ENCODE measurements around the gene KRT83. TPM values are rescaled to one million over a fixed set of nuclear protein-coding genes. Genes with fewer than 3 reads are reported as not detected.

KRT83 gene
- 1 to 10 TPM in 1 of 2 donors, under 1 TPM in 1; 0.39 to 1.2 TPM for total RNA-seq
- 0.44 TPM for polyA plus RNA-seq (ENCODE audit: insufficient read depth, low read depth, low replicate concordance)
- long read RNA-seq, donor 1, result 0 reads
- long read RNA-seq, donor 2, result 0 reads

DNA sequence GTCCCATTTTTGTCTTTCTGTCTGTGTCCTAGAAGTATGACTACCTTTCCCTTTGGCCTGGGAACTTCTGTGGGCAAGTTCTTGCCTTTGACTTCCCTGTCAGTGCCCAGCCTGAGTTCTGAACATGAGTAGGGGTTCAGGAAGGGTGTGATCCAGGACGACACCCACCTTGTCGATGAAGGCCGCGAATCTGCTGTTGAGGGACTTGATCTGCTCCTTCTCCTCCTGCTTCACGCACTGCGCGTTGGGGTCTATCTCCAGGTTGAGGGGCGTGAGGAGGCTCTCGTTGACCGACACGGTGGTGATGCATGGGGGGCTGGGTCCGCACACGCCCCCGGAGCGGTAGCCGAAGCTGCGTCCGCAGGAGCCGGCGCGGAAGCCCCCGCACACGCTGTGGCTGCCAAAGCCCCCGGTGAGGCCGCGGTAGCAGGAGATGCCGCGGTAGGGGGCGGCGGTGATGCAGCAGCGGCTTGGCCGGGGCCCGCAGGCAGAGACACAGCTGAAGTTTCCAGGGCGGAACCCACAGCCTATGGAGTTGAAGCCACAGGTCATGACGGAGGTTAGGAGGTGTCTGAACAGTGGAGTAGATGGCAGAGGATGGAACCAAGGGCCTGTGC is at the start of gene KRT83:
Gene KRT83 (minus strand): TSS at position 615 of the 617 bp plus-strand sequence. CDS start 63 bp downstream, at position 552.
- TF ChIP-seq CTCF (IDR thresholded peaks at IDR 0.05), result no peak
- DNase-seq, result no peak
- H3K9me3 ChIP-seq, result no peaks in the 10 kb centered on the region
- H3K4me3 ChIP-seq, result no peak within 1 kb of the TSS
- no peaks in the 10 kb centered on the region for H3K36me3 ChIP-seq (ENCODE audit: low read depth, missing control alignments)
- no peak within 1 kb of the TSS for H3K27ac ChIP-seq
- WGBS, 2 donors, result 40% methylated on average over 4 to 35 of the region's 35 CpGs
- no peaks in the 10 kb centered on the region for H3K4me1 ChIP-seq
- H3K27me3 ChIP-seq, result no peaks in the 10 kb centered on the region
- intact Hi-C loops (cut with DNase I; ENCODE audit: low total_unique reads), result no loop called here

GRCh38 chr12:52369809-52370208 is 48.6 kb upstream of the KRT83 start:
- Histone ChIP-seq H3K36me3 (ENCODE audit: low read depth, missing control alignments) (no peaks in the 10 kb centered on the region), H3K4me1 (no peaks in the 10 kb centered on the region), H3K27me3 (no peaks in the 10 kb centered on the region), H3K4me3 (no peak overlapping the region), H3K27ac (no peak overlapping the region), H3K9me3 (no peaks in the 10 kb centered on the region)
- DNase-seq, result no peak
- intact Hi-C loops (cut with DNase I; ENCODE audit: low total_unique reads), result loop anchor here (5.0 kb wide), 1 partner anchor 502 kb away; no protein-coding TSS in a partner anchor
- 96 to 100% methylated on average over 1 to 6 of the region's 6 CpGs for WGBS, 2 donors
- no peak for TF ChIP-seq POLR2A (IDR thresholded peaks at IDR 0.05)
- TF ChIP-seq CTCF (IDR thresholded peaks at IDR 0.05), result no peak

DNA sequence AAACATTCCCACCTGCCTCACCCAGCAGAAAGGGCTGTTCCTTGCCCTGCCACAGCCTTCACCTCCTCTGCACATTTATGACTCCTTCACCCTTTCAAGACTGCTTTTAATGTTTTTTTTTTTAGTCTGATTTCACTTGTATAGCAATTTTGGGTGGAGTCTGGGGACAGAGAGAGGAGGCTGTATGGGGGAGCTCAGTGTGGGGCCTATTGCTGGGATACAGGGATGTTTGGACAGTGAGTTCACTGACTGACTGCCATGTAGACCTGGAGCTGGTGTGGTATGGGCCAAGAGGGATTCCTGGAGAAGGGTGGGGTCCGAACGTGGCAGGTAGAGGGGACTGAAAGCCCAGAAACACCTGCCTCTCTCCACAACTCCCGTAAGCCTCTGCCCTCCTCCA is 48.0 kb upstream of the KRT83 start:
- no peak for DNase-seq
- Histone ChIP-seq H3K4me1 (no peaks in the 10 kb centered on the region), H3K4me3 (no peak overlapping the region), H3K9me3 (no peaks in the 10 kb centered on the region), H3K36me3 (ENCODE audit: low read depth, missing control alignments) (no peaks in the 10 kb centered on the region), H3K27me3 (no peaks in the 10 kb centered on the region), H3K27ac (no peak overlapping the region)
- intact Hi-C loops (cut with DNase I; ENCODE audit: low total_unique reads), result no loop called here
- 88% methylated on average over 3 of the region's 3 CpGs for WGBS, 2 donors
- no peak for TF ChIP-seq CTCF (IDR thresholded peaks at IDR 0.05)
- TF ChIP-seq POLR2A (IDR thresholded peaks at IDR 0.05), result no peak

DNA sequence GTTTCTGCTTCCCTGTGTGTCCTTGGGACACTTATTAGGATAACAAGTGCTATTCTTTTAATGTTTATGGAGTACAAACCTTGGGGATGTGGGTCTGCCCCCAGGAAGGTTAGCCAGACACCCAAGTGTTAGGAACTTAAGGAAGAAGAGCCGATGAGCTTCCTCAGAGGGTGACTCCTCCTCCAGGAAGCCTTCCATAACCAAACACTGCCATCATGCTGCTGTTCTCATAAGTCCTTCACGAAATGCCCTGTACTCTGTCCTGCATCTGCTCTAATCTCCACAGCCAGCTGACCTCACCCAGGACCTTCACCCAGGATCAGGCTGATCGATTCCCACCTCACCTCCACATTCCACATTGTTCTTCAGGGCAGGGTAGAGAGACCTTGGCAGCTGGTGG is 47.3 kb upstream of the KRT83 start:
- Histone ChIP-seq H3K9me3 (no peaks in the 10 kb centered on the region), H3K27ac (no peak overlapping the region), H3K4me3 (no peak overlapping the region), H3K36me3 (ENCODE audit: low read depth, missing control alignments) (no peaks in the 10 kb centered on the region), H3K4me1 (no peaks in the 10 kb centered on the region), H3K27me3 (no peaks in the 10 kb centered on the region)
- 67 to 70% methylated on average over 3 of the region's 3 CpGs for WGBS, 2 donors
- intact Hi-C loops (cut with DNase I; ENCODE audit: low total_unique reads), result no loop called here
- TF ChIP-seq CTCF (IDR thresholded peaks at IDR 0.05), result no peak
- no peak for TF ChIP-seq POLR2A (IDR thresholded peaks at IDR 0.05)
- no peak for DNase-seq

GRCh38 chr12:52367876-52368275 is 46.7 kb upstream of the KRT83 start:
- TF ChIP-seq CTCF (IDR thresholded peaks at IDR 0.05) (no peak), POLR2A (IDR thresholded peaks at IDR 0.05) (no peak)
- WGBS, 2 donors, result 88 to 91% methylated on average over 6 of the region's 6 CpGs
- intact Hi-C loops (cut with DNase I; ENCODE audit: low total_unique reads), result no loop called here
- Histone ChIP-seq H3K9me3 (no peaks in the 10 kb centered on the region), H3K4me1 (no peaks in the 10 kb centered on the region), H3K27ac (no peak overlapping the region), H3K36me3 (ENCODE audit: low read depth, missing control alignments) (no peaks in the 10 kb centered on the region), H3K4me3 (no peak overlapping the region), H3K27me3 (no peaks in the 10 kb centered on the region)
- DNase-seq, result no peak

Data from testis (tissue), 5 donors.